ENCODE data around the gene NUMBL. TPM values are rescaled to one million over a fixed set of nuclear protein-coding genes. Genes with fewer than 3 reads are reported as not detected.
A peak's percentile ranks its signal among the peaks of the same experiment; 100 is the strongest.

NUMBL gene
- total and polyA plus RNA-seq, 9 of the 15 experiments (the other 6 are each of a cell fraction or from before 2014, with no cell fraction given) = 0.39 to 38.6 (median 6.6) TPM

GRCh38 chr19:40716482-40717324 lies 26.3 kb upstream of the NUMBL start, which contains the start of the genes COQ8B and ITPKC (continued):
- TF ChIP-seq ELF1 (tag; IDR thresholded peaks at IDR 0.05) = 0 out of 2 replicates have a peak, but pooled peaks have one; percentile 15
- no peak for TF ChIP-seq ZKSCAN8 (CRISPR knock-in tag; IDR thresholded peaks at IDR 0.05)
- TF ChIP-seq KDM5B (IDR thresholded peaks at IDR 0.05; ENCODE audit: insufficient replicate concordance, low read depth, low read length) = no peak
- no peak for TF ChIP-seq PML (IDR thresholded peaks at IDR 0.05; ENCODE audit: low read length)
- TF ChIP-seq UBTF (IDR thresholded peaks at IDR 0.05; ENCODE audit: borderline replicate concordance in 1 of 2, low read depth in 2 of 2, low read length in 2 of 2) = peak; percentile 82 to 90
- TF ChIP-seq KAT7 (CRISPR knock-in tag; IDR thresholded peaks at IDR 0.05; ENCODE audit: borderline replicate concordance) = no peak
- no peak for TF ChIP-seq E2F4 (CRISPR knock-in tag; IDR thresholded peaks at IDR 0.05; ENCODE audit: low read depth)
- no peak for TF ChIP-seq SMAD3 (CRISPR knock-in tag; conservative IDR thresholded peaks at IDR 0.05)
- TF ChIP-seq RNF2 (IDR thresholded peaks at IDR 0.05) = no peak
- TF ChIP-seq MCM2 (IDR thresholded peaks at IDR 0.05; ENCODE audit: low read depth) = no peak
- TF ChIP-seq SAFB (IDR thresholded peaks at IDR 0.05; ENCODE audit: borderline replicate concordance, low read depth, low read length) = no peak
- TF ChIP-seq ZNF175 (CRISPR knock-in tag; IDR thresholded peaks at IDR 0.05; ENCODE audit: low read depth) = no peak
- no peak for TF ChIP-seq HMG20B (CRISPR knock-in tag; IDR thresholded peaks at IDR 0.05)
- no peak for TF ChIP-seq CREBBP (IDR thresholded peaks at IDR 0.05; ENCODE audit: low read depth, low read length)
- no peak for TF ChIP-seq CBX2 (IDR thresholded peaks at IDR 0.05; ENCODE audit: insufficient read depth, low read length, poor library complexity, severe bottlenecking)
- TF ChIP-seq NR3C1 (CRISPR knock-in tag; IDR thresholded peaks at IDR 0.05) = no peak
- no peak for TF ChIP-seq GABPB2 (CRISPR knock-in tag; conservative IDR thresholded peaks at IDR 0.05)
- TF ChIP-seq ZNF395 (CRISPR knock-in tag; IDR thresholded peaks at IDR 0.05) = no peak; the same call in 1 of the 2 replicates
- TF ChIP-seq, protein P1, sequence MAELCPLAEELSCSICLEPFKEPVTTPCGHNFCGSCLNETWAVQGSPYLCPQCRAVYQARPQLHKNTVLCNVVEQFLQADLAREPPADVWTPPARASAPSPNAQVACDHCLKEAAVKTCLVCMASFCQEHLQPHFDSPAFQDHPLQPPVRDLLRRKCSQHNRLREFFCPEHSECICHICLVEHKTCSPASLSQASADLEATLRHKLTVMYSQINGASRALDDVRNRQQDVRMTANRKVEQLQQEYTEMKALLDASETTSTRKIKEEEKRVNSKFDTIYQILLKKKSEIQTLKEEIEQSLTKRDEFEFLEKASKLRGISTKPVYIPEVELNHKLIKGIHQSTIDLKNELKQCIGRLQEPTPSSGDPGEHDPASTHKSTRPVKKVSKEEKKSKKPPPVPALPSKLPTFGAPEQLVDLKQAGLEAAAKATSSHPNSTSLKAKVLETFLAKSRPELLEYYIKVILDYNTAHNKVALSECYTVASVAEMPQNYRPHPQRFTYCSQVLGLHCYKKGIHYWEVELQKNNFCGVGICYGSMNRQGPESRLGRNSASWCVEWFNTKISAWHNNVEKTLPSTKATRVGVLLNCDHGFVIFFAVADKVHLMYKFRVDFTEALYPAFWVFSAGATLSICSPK (IDR thresholded peaks at IDR 0.05; ENCODE audit: borderline replicate concordance) = no peak
- peak; percentile 64 for TF ChIP-seq PCBP1 (IDR thresholded peaks at IDR 0.05; ENCODE audit: low read depth, low read length, poor library complexity, severe bottlenecking)

Data from K562 (cell line).